Fibroblast of peridontal ligament (primary cell): ENCODE results near the gene CAPN1.
"Not testable (repeated sequence)": the region's sequence is repeated elsewhere in the genome, so short reads cannot be mapped to it uniquely, and the experiment has no call there.

Source experiments
- DNase-seq: peaks from one replicate; pipeline ENCODE4 v3.0.0-alpha.2; 2010; ENCODE audit errors: extremely low read depth

CAPN1 gene

DNA sequence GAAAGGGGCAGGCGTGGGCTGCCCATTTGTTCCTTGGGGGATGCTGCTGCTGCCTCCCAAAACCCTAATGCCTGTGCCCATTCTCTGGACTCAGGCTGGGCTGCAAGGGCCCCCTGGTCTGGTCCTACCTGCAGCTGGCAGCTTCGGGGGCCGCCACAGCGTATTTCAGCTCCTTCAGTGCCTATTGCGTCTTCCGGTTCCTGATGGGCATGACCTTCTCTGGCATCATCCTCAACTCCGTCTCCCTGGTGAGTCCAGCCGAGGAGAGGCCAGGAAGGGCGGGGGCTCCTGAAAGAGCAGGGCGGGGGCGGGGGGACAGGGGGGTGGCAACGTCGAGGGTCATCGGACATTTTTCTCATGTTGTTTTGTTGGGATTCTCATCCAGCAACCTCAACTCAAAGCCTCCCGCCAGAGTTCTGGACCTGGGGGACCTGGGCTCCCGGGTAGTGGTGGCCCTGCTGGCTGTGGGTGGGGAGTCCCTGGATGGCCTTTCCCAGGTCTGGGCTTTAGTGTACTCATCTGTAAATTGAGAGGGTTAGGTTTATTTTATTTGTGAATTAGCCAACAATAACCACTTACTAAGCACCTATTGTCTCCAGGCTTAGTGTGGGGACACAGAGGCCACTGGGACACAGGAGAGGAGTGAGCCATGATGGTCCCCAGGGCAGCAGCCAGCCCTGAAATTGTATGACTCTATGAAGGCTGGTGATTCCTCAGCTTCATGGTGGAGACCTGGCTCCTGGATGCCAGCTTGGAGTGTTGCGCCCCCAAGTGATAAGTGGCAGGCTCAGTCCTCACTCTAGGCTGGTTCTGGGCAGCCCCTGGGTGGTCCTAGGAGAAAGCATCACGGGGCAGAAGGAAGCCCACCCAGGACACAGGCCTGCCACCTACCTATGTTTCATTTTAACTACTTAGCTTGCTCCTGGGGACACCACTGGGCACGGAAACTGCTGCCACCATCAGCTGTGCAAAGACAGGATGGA, 36.0 kb downstream of the CAPN1 start:
- no peak for DNase-seq

DNA sequence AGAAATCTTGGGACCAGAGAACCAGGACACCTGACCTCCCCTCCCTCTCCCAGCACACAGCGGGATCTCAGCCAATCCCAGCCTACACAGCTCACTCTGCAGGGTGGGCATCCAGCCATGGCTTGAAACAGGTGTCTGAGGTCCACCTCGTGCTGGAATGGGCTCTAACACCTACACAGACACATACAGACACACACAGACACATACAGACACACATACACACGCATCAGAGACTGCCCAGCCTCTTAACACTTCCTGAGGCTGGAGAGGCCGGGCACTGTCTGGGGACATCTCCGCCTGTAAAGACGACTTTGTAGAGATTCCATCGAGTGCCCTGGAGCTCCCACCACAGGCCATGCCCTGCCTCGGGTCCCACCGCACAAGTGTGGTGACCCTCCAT, 36.7 kb downstream of the CAPN1 start:
- DNase-seq, result no peak

DNA sequence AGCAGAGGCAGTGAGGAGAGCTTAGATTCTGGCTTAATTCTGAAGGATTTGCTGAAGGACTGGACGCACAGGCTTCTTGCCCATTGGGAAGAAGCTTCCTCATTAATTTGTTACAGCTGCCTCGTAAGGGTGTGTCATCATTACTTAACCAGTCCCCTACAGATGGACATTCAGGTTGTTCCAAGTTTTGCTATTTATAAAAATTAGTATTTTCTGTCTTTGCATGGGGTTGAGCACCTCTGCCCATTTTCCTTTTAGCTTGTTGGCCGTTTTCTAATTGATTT, 38.1 kb downstream of the CAPN1 start:
- DNase-seq, result peak; percentile 18

DNA sequence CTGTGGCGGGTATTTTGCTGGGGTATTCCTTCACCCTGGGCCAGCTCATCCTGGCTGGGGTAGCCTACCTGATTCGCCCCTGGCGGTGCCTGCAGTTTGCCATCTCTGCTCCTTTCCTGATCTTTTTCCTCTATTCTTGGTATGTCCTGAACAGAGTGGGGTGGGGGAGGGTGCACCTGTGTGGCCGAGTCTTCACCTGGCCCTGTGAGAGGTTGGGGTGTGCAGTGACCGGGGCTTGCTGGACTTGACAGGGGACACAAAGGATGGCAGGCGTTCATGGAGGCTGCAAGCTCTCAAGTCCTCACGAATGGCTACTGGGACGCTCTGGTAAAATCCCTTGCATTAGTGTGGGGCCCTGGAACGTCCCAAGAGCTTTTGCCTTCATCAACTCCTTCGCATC, 39.3 kb downstream of the CAPN1 start:
- DNase-seq, result no peak

DNA sequence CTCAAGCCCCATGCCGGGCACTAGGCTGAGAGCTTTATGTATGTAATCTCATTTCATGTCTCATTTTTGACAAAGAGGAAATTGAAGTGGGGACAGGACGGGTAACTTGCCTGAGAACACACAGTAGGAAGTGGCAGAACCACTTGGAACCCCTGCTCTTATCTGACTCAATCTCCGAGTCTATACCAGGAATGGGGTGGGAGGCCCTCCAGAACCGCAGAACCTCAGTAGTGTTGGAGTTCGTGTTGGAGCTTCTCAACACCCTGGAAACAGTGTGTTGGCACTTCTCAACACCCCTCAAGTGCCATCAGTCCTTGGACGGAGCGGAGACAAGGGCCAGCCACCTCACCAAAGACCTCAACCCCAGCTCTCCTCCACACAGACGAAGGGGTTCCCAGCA, 41.3 kb downstream of the CAPN1 start:
- DNase-seq, result no peak

DNA sequence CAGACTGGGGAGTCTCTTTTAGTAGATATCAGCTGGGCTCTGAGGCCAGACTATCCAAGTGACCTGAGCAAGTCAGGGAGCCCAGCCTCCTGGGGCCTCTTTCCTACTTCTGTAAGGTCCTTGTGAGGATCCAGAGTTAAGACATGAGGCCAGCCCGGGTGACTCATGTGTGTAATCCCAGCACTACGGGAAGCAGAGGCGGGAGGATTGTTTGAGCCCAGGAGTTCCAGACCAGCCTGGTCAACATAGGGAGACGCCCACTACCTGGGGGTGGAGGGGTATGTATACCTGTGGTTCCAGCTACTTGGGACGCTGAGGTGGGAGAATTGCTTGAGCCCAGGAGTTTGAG, 43.2 kb downstream of the CAPN1 start:
- DNase-seq, result peak; percentile 65

DNA sequence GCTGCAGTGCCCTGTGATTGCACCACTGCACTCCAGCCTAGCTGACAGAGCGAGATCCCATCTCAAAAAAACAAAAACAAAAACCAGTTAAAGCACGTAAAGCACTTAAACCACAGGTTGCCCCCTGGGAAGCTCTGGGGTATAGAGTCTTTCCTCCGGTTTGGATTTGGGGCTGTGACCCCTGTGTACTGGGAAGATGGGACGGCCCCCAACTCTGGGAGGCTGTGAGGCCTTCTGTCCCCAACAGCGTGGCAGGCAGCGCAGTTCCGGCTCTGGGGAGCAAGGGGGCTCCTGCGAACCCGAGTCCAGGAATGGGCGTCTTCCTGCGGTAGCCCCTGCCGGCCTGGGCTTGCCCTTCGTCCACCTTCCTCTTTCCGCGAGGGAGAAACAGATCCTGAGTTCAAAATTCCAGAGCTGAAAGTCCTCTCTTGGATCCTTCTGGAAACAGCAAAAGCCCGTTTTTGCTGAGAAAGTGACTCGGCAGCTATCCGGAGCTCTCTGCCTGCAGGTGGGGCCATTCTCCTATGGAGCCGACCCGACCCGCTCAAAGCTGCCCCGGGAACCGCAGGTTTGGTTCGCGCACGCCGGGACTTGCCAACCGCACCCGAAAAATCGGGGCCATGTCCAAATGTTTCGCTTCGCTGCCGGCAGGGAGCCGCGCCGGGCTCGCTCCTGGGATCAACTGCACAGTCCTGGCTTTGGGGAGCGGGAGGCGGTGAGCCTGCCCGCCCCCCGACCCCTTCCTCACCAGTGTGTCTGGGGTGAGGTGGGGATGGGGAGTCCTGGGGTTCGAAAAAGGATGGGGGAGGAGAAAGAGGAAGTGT, 43.8 kb downstream of the CAPN1 start:
- peak; percentile 60 for DNase-seq

DNA sequence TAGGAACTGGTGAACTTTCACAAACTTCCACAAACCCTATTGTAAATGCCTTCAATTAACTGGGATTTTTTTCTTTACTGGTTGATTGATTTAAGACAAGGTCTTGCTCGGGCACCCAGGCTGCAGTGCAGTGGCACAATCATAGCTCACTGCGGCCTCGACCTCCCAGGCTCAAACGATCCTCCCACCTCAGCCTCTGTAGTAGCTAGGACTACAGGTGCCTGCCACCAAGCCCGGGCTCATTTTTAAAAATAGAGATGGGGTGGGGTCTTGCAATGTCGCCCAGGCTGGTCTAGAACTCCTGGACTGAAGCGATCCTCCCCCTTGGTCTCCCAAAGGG, 44.3 kb downstream of the CAPN1 start:
- DNase-seq, result no peak

DNA sequence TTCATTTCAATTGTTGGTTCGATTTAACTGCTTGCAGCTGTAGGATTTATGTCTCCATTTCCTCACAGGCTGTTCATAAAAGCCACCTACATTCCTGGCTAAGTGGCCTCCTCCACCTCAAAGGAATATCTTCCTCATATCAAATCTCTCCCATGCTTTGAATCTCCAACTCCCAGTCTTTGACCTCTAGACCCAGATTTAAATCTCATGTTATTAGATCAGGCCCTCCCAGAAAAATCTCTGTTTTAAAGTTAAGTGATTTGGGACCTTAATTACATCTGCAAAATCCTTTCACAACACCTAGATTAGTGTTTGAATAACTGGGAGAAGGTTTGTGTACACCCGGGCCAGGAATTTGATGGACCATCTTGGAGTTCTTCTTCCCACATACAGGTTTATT, 46.2 kb downstream of the CAPN1 start:
- no peak for DNase-seq

DNA sequence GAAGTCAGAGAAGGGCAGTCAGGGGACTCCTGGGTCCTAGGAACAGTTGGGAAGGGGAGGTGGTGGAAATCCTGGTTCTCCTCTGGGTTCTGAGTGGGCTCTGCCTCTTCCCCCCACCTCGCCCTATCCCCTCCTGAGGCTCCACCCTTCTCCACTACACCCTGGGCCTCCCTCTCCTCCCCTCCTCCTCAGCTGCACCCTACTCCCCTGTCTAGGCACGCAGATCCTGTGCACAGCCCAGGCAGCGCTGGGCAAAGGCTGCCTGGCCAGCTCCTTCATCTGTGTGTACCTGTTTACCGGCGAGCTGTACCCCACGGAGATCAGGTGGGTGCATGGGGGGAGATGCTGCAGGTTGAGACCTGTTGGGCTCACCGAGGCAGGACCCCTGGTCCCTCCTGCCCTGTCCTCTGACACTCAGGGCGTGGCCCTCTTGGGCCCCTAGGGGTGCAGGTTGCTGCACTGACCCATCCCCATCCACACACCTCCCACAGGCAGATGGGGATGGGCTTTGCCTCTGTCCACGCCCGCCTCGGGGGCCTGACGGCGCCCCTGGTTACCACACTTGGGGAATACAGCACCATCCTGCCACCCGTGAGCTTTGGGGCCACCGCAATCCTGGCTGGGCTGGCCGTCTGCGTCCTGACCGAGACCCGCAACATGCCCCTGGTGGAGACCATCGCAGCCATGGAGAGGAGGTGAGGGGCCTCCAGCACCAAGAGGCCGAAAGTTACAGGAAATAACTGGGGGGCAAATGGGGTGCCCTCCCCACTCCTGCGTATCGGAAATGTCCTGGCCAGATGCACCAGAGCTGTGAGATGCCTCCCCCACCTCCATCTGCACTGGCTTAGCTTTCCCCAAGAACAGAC, 54.7 kb downstream of the CAPN1 start:
- no peak for DNase-seq

DNA sequence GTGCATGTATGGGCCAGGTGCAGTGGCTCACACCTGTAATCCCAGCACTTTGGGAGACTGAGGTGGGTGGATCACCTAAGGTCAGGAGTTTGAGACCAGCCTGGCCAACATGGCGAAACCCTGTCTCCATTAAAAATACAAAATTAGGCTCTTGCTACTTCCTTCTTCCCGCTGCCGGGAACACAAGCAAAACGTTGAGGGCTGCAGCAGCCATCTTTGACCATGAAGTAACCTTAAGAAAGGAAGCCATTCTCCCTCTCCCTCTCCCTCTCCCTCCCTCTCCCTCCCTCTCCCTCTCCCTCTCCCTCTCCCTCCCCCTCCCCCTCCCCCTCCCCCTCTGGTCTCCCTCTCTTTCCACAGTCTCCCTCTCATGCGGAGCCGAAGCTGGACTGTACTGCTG, 56.6 kb downstream of the CAPN1 start:
- DNase-seq, result not testable (repeated sequence)

DNA sequence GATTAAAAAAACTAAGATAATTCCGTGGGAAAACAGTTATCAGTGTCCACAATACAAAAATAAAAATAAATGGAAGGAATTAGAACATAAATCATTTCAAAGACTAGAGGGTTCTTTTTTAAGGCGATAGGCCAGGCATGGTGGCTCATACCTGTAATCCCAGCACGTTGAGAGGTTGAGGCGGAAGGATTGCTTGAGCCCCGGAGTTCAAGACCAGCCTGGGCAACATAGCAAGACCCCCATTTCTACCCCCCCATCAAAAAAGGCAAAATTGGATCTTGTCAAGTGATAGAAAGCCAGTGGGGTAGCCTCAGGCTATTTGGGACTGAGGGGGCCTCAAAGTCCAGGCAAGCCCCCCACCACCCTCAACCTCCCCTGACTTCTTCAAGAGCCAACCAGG, 59.4 kb downstream of the CAPN1 start:
- no peak for DNase-seq

DNA sequence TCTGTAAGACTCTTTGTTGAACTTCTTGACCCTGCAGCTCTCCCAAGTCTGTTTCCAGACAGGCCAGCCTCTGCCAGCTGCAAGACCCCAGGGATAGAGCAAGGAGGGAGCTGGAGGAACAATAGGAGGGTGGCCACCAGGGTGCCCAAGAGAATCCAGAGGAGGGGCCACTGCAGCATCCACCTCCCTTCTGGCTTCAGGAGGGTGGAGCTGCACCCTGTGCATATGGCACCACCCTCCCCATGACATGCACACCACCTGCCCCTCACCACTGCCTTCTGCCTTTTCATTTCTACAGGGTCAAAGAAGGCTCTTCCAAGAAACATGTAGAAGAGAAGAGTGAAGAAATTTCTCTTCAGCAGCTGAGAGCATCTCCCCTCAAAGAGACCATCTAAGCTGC, 60.0 kb downstream of the CAPN1 start:
- DNase-seq, result no peak

DNA sequence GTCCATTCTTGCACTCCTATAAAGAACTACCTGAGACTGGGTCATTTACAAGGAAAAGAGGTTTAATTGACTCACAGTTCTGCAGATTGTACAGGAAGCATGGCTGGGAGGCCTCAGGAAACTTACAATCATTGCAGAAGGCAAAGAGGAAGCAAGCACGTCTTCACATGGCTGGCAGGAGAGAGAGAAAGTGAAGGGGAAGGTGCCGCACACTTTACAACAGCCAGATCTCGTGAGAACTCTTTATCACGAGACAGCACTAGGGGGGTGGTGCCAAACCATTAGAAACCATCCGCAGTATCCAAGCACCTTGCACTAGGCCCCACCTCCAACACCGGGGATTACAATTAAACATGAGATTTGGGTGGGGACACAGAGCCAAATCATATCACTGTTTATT, 60.7 kb downstream of the CAPN1 start:
- no peak for DNase-seq

DNA sequence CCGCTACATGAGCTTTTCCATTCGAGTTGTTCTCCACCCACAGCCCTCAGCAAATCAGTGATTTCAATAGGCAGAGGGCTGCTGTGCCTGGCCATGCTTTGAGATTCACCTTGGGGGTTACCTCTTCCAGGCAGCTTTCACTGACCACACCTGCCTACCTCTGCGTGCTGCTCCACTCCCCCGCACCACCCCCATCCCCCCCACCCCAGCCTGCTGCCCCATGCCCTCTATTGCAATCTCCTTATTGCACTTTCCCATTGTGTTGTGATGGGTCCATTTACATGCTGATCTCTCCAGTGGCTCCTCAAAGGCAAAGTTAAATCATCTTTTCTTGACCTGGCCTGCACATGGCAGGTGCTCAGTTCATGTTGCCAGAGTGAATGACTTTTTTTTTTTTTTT, 62.1 kb downstream of the CAPN1 start:
- DNase-seq, result no peak

DNA sequence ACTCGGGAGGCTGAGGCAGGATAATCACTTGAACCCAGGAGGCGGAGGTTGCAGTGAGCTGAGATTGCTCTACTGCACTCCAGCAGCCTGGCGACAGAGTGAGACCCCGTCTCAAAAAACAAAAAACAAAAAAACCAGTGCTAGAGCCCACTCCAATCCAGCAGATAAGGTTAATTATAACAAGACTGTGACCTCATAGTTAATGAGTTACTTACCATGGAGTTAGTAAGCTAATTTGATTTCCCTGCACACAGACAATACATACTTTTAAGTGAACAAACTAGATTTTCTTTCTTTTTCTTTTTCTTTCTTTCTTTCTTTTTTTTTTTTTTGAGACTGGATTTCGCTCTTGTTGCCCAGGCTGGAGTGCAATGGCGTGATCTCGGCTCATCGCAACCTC, 63.3 kb downstream of the CAPN1 start:
- DNase-seq, result not testable (repeated sequence)

DNA sequence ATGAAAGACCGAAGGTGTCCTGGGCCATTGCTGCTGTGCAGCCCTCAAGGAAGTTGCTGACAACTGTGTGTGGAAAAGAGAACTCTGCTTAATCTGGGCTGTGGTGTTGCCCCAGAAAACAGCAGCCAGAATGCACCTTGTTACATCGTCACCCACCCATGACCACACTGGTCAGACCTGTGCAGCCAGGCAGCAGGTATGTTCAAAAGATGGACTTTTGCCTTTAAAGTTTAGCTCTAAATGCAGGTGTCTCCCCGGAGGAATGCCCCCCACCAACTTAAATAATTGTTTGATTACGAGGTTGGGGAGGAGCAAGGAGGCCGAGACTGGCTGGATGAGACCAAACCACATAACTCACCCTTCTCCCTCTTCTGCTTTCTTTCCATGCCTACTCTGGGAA, 64.8 kb downstream of the CAPN1 start:
- no peak for DNase-seq

DNA sequence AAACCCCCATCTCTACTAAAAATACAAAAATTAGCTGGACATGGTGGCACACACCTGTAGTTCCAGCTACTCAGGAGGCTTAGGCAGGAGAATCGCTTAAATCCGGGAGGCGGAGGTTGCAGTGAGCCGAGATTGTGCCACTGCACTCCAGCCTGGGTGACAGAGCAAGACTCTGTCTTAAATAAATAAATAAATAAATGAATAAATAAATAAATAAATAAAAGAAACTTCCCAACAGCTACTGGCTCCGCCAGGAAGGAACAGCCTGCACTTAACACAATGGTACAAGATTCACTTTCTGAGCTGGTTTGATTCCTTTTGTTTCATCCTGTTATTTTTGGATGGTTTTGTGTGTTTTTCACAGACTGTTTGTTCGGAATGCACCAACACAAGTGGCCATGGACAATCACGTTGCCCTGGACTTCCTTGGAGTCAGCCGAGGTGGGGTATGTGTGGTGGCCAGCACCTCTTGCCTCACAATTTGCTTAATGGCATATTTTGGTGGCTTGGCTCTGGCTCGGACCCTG, 66.5 kb downstream of the CAPN1 start:
- not testable (repeated sequence) for DNase-seq

DNA sequence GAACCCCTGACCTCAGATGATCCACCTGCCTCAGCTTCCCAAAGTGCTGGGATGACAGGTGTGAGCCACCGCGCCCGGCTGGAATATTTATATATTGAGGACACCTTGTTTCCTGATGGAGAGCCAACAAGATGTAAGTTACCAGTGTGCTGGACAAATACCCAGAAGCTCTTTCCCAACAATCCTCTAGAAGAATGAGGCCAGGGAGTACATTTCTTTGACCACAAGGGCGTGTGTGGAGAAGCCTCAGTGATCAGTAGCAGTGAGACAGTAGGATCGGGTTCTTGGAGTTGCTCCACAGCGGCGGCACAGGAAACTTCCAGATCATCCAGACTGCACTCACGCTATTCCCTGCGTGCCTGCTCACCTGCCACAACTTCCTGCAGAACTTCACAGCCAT, 69.7 kb downstream of the CAPN1 start:
- DNase-seq, result peak; percentile 24

DNA sequence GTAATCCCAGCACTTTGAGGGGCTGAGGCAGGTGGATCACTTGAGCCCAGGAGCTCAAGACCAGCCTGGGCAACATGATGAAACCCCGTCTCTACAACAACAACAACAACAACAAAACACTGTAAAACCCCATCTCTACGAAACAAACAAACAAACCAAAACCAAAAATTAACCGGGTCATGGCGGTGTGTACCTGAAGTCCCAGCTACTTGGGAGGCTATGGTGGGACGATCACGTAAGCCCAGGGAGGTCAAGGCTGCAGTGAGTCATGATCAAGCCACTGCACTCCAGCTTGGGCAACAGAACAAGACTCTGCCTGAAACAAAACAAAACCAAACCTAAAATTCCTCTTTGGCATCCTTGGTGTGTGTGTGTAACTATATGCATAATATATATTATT, 73.0 kb downstream of the CAPN1 start:
- DNase-seq, result no peak

DNA sequence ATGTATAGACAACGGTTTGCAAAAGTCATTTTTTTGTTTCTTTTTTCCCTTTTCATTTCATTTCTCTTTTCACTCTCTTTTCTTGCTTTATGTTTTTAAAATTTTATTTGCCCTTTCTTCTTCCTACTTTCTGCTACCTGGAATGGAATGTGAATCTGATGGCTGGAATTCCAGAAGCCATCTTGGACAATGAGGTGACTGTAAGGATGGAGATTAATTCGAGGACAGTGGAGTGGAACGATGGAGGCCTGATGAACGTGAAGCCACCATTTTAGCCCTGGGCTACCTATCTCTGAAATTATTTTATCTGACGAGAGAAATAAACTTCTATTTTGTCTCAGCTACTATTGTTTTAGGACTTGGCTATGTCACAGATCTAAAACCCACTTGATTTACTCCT, 77.3 kb downstream of the CAPN1 start:
- no peak for DNase-seq

DNA sequence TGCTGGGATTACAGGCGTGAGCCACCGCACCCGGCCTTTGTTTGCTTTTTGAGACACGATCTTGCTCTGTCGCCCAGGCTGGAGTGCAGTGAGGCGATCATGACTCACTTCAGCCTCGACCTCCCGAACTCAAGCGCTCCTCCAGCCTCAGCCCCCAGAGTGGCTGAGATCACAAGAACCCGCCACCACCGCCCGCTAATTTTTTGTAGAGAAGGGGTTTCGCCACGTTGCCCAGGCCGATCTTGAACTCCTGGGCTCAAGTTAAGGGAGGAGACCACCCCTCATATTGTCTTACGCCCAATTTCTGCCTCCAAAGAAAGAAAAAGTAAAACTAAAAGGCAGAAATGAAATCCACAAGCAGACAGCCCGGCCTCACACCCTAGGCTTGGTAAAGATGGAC, 78.6 kb downstream of the CAPN1 start:
- DNase-seq, result no peak
